OCI-LY3 (cell line): ENCODE results near the gene GTF2H1.

Experiments
- H2AFZ ChIP-seq: fragments of 200-600, 300-600 bp; shearing (Covaris generic); 2 replicates; pipeline ENCODE4 v1.6.0; 2014; ENCODE audit warnings: antibody characterized with exemption, low read depth, low read length
- H3K27ac ChIP-seq: fragments of 200-600, 300-600 bp; sonication (generic); 2 replicates; pipeline ENCODE4 v1.5.1; 2014; ENCODE audit warnings: mild to moderate bottlenecking, low read length, moderate library complexity, mixed read lengths
- H3K27me3 ChIP-seq: fragments of 200-600, 300-600 bp; sonication (generic); 2 replicates; pipeline ENCODE4 v1.6.1; 2014; ENCODE audit warnings: low read depth, low read length, mixed read lengths
- H3K36me3 ChIP-seq: fragments of 200-600, 300-600 bp; sonication (generic); replicated peaks from 2 replicates; pipeline ENCODE3; 2014; ENCODE audit warnings: low read depth, low read length, mixed read lengths
- H3K4me1 ChIP-seq: fragments of 300-600, 200-600 bp; sonication (generic); 2 replicates; pipeline ENCODE4 v1.6.1; 2014; ENCODE audit warnings: low read length, mixed read lengths
- H3K4me2 ChIP-seq: fragments of 200-600, 300-600 bp; sonication (generic); 2 replicates; pipeline ENCODE4 v1.6.1; 2014; ENCODE audit warnings: low read length, mixed read lengths
- H3K4me3 ChIP-seq: fragments of 300-600, 200-600 bp; sonication (generic); 2 replicates; pipeline ENCODE4 v1.5.1; 2014; ENCODE audit warnings: antibody characterized with exemption, mild to moderate bottlenecking, low read length, moderate library complexity
- H3K79me2 ChIP-seq: fragments of 300-600, 200-600 bp; shearing (Covaris generic); 2 replicates; pipeline ENCODE4 v1.6.1; 2014; ENCODE audit warnings: mild to moderate bottlenecking, low read length, mixed read lengths
- H3K9ac ChIP-seq: fragments of 300-600, 200-600 bp; shearing (Covaris generic); 2 replicates; pipeline ENCODE4 v1.6.0; 2014; ENCODE audit warnings: mild to moderate bottlenecking, low read length, moderate library complexity
- H3K9me3 ChIP-seq: fragments of 200-600, 300-600 bp; shearing (Covaris generic); 2 replicates; pipeline ENCODE4 v1.6.1; 2014; ENCODE audit warnings: low read length, mixed read lengths; ENCODE audit not compliant: insufficient read depth
- H4K20me1 ChIP-seq: fragments of 200-600, 300-600 bp; sonication (generic); 2 replicates; pipeline ENCODE4 v1.6.1; 2016; ENCODE audit warnings: low read length, mixed read lengths; ENCODE audit not compliant: insufficient read depth
- EZH2phosphoT487 ChIP-seq: fragments of 200-600 bp; shearing (Covaris generic); IDR thresholded peaks from 2 replicates; pipeline ENCODE4 v1.6.1; 2018; ENCODE audit warnings: antibody characterized with exemption, mixed run types, low read depth
- TF ChIP-seq, protein P1 (sequence below): fragments of 200-600, 300-600 bp; sonication (generic); IDR thresholded peaks from 2 replicates; pipeline ENCODE4 v1.5.1; 2014; ENCODE audit warnings: antibody characterized with exemption, low read length, low read depth

Gene GTF2H1

DNA sequence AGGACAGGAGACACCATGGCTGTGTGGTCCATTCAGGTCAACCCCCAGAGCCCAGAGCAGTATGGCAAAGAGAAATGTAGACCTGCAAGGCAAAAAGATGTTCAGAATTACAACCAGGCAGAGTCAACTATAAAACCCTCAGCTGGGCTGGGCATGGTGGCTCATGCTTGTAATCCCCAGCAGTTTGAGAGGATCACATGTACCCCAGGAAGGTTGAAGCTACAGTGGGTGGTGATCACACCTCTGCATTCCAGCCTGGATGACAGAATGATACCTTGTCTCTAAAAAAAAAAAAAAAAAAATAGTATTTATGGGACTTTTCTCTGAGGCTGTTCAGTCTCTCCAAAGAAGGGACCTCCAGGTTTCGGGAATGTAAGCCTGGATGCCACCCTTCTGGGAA, 53.6 kb downstream of the GTF2H1 start:
- Histone ChIP-seq H3K36me3 (no peaks in the 10 kb centered on the region), H3K9ac (no peak overlapping the region), H3K27ac (no peak overlapping the region), H3K9me3 (no peaks in the 10 kb centered on the region), H3K79me2 (no peaks in the 10 kb centered on the region), H3K4me3 (no peak overlapping the region), H3K4me1 (no peaks in the 10 kb centered on the region), H2AFZ (no peak overlapping the region), H3K27me3 (no peaks in the 10 kb centered on the region), H4K20me1 (no peaks in the 10 kb centered on the region), H3K4me2 (no peak overlapping the region)
- TF ChIP-seq EZH2phosphoT487: no peak
- TF ChIP-seq, protein P1, sequence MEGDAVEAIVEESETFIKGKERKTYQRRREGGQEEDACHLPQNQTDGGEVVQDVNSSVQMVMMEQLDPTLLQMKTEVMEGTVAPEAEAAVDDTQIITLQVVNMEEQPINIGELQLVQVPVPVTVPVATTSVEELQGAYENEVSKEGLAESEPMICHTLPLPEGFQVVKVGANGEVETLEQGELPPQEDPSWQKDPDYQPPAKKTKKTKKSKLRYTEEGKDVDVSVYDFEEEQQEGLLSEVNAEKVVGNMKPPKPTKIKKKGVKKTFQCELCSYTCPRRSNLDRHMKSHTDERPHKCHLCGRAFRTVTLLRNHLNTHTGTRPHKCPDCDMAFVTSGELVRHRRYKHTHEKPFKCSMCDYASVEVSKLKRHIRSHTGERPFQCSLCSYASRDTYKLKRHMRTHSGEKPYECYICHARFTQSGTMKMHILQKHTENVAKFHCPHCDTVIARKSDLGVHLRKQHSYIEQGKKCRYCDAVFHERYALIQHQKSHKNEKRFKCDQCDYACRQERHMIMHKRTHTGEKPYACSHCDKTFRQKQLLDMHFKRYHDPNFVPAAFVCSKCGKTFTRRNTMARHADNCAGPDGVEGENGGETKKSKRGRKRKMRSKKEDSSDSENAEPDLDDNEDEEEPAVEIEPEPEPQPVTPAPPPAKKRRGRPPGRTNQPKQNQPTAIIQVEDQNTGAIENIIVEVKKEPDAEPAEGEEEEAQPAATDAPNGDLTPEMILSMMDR: no peak

DNA sequence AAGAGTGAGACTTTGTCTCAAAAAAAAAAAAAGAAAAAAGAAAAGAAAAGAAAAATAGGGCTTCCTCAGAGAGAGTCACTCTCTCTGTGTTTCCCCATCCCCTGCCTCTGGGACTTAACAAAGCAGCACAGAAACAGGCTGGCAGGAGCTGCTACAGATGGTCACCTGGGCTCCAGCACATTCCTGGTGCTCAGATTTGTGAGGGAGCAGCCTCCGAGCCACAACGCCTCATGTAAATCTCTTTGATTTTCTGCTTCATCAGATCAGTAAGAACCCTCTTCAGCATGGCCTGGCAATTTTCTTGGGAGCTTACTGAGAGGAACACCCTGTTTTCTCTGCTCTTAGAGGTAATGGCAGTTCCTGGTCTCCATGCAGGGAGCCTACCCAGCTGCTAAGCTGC, 56.8 kb downstream of the GTF2H1 start:
- Histone ChIP-seq H3K4me3 (no peak overlapping the region), H3K4me2 (no peak overlapping the region), H4K20me1 (no peaks in the 10 kb centered on the region), H3K79me2 (no peaks in the 10 kb centered on the region), H3K9me3 (no peaks in the 10 kb centered on the region), H3K4me1 (peaks cover 6% of the 10 kb centered on the region; the same call in 1 of the 2 replicates), H3K27ac (no peak overlapping the region), H3K27me3 (no peaks in the 10 kb centered on the region), H3K9ac (no peak overlapping the region), H3K36me3 (no peaks in the 10 kb centered on the region), H2AFZ (no peak overlapping the region)
- TF ChIP-seq EZH2phosphoT487: no peak
- TF ChIP-seq, protein P1: no peak

DNA sequence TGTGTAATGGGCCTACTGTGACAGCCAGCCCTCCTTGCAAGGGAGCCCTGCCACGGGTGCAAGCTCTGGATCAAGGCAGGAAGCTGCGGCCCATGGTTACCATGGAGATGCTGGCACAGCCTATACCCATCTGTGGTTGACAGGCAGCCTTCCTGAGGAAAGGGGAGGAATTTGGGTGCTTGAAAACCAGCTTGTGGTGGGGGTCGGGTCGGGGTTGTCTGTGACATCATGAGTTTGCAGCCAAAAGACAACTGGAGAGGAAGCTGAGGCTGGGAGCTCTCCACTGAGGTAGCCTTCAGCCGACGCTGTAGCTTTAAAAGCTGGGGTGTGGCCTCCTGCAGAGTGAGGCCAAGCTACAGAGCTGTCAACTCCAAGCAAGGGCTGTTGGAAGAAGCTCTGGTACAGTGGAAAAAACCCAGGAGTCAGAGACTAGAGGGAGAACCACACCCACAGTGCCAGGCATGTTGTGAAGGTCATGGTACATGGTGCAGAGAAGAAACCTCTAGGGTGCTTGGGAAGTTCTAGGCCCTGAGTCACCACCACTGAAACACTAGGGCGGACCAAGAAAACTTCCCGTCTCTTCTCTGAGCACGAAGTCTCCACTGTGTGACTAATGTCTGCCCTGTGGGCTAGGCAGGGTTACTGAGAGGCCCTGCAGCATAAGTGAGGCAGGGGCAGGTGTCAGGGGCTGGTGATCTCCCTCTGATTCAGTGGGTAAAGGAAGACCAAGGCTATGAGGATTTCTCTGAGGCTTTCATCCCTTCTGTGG, 61.2 kb downstream of the GTF2H1 start:
- Histone ChIP-seq H3K27ac (no peak overlapping the region), H4K20me1 (no peaks in the 10 kb centered on the region), H3K79me2 (no peaks in the 10 kb centered on the region), H3K4me3 (no peak overlapping the region), H2AFZ (0 out of 2 replicates have a peak overlapping the region, but pooled peaks have one; percentile 79), H3K9ac (no peak overlapping the region), H3K4me1 (peaks cover 6% of the 10 kb centered on the region; the same call in 1 of the 2 replicates), H3K9me3 (no peaks in the 10 kb centered on the region), H3K27me3 (no peaks in the 10 kb centered on the region), H3K36me3 (no peaks in the 10 kb centered on the region), H3K4me2 (no peak overlapping the region)
- TF ChIP-seq, protein P1: no peak
- TF ChIP-seq EZH2phosphoT487: no peak

DNA sequence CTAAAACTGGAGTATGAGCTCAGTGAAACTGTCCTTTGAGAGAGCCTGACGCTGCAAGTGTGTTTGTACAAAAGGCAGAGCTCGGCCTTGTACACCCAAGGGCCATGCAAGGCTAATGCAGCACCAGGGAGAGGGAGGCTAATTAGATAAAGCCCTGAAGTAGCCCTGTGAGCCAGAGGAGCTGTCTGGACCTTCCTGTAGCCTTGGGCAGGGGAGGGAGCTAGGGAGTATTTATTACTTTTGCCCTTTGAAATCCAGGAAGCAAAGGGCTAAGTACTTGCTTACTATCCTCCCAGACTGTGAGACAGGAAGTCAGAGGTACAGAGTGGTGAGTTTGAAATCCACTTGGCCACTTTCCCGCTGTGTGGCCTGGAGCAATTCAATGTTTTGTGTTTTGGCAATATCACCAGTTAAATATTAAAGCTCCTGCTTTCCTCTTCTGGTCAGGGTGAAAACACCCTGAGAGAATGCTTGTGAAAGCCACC, 61.8 kb downstream of the GTF2H1 start:
- Histone ChIP-seq H3K27ac (no peak overlapping the region), H3K9ac (no peak overlapping the region), H3K36me3 (no peaks in the 10 kb centered on the region), H3K27me3 (no peaks in the 10 kb centered on the region), H3K4me2 (no peak overlapping the region), H2AFZ (peak overlapping the region; percentile 79; the same call in 1 of the 2 replicates), H4K20me1 (no peaks in the 10 kb centered on the region), H3K9me3 (no peaks in the 10 kb centered on the region), H3K4me3 (no peak overlapping the region), H3K4me1 (peaks cover 6% of the 10 kb centered on the region; the same call in 1 of the 2 replicates), H3K79me2 (no peaks in the 10 kb centered on the region)
- TF ChIP-seq, protein P1: no peak
- no peak for TF ChIP-seq EZH2phosphoT487
